ENCODE measurements around the gene RPS6KA1. TPM values are rescaled to one million over a fixed set of nuclear protein-coding genes. Genes with fewer than 3 reads are reported as not detected.

The RPS6KA1 gene
- total RNA-seq, 4 donors from 2014 or later = 3.5 to 8.5 (median 6.2) TPM

DNA sequence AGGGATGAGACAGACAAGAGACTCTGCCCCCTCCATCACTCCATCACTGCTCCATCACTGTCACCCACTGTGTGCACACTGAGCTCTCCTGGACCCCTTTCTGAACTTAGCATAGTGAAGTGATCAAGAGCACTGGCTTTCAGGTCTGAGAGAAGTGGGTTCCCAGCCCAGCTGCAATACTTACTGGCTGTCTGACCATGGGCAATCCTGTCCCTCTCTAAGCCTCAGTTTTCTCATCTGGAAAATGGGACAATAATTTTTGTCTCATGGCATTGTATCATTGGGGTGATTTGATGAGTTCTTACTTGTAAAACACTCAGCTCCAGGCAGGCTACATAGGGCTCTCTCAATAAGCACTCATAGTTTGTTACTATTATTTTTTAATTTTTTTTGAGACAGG, 7.5 kb upstream of the RPS6KA1 start:
- peaks cover 32% of the 10 kb centered on the region for H3K27me3 ChIP-seq
- no peak overlapping the region for H3K4me3 ChIP-seq
- TF ChIP-seq POLR2AphosphoS5 (IDR thresholded peaks at IDR 0.05) = no peak
- no peak for TF ChIP-seq POLR2A (IDR thresholded peaks at IDR 0.05)
- TF ChIP-seq EP300 (IDR thresholded peaks at IDR 0.05) = no peak
- TF ChIP-seq CTCF (IDR thresholded peaks at IDR 0.05) = no peak
- H3K27ac ChIP-seq = no peak overlapping the region
- no peaks in the 10 kb centered on the region for H3K4me1 ChIP-seq
- no peaks in the 10 kb centered on the region for H3K36me3 ChIP-seq
- ATAC-seq = no peak
- H3K9me3 ChIP-seq = no peaks in the 10 kb centered on the region

DNA sequence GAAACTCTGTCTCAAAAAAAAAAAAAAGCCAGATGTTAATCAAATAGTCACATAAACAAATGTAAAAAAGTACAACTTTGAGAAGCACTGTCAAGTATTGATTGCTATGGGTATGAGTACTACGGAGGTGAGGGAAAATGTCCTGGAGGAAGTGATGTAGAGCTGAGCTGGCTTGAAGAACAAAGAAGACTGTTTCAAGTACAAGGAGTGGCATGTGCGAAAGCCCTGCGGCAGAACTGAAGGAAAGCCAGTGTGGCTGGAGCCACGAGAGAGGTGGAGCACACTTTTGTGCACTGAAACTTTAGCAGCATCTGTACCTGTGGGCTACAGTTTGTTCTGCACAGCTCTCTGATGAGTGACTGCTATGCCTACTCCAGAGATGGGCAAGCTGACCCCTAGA, 5.4 kb upstream of the RPS6KA1 start:
- peaks cover 0 to 2% (median 0%) of the 10 kb centered on the region in 3 donors for H3K4me1 ChIP-seq
- WGBS, 2 donors (ENCODE audit: low coverage in 1 of 2) = 20 to 72% methylated on average over 1 to 4 of the region's 4 CpGs
- no peaks in the 10 kb centered on the region for H3K36me3 ChIP-seq
- no peaks in the 10 kb centered on the region for H3K9me3 ChIP-seq
- TF ChIP-seq POLR2A (IDR thresholded peaks at IDR 0.05) = no peak
- no peak for TF ChIP-seq EP300 (IDR thresholded peaks at IDR 0.05)
- TF ChIP-seq POLR2AphosphoS5 (IDR thresholded peaks at IDR 0.05) = no peak
- no peak for TF ChIP-seq CTCF (IDR thresholded peaks at IDR 0.05)
- no peak overlapping the region for H3K27ac ChIP-seq
- H3K27me3 ChIP-seq = peaks cover 32% of the 10 kb centered on the region
- H3K4me3 ChIP-seq = no peak overlapping the region
- ATAC-seq = no peak

GRCh38 chr1:26526287-26526686, 3.3 kb upstream of the RPS6KA1 start:
- H3K4me1 ChIP-seq = peaks cover 0 to 18% (median 0%) of the 10 kb centered on the region in 3 donors
- H3K36me3 ChIP-seq = no peaks in the 10 kb centered on the region
- no peaks in the 10 kb centered on the region for H3K9me3 ChIP-seq
- peaks cover 41% of the 10 kb centered on the region for H3K27me3 ChIP-seq
- TF ChIP-seq POLR2A (IDR thresholded peaks at IDR 0.05) (no peak), CTCF (IDR thresholded peaks at IDR 0.05) (no peak), EP300 (IDR thresholded peaks at IDR 0.05) (no peak)
- WGBS, 2 donors (ENCODE audit: low coverage in 1 of 2) = 83 to 86% methylated on average over 1 to 5 of the region's 5 CpGs
- H3K27ac ChIP-seq = no peak overlapping the region
- ATAC-seq = no peak
- H3K4me3 ChIP-seq = no peak overlapping the region

- 0% methylated on average over 4 of the region's 19 CpGs; no CpG with 5 or more reads in 1 of the 2 donors for WGBS, 2 donors (ENCODE audit: low coverage in 1 of 2)
- Histone ChIP-seq H3K4me1 (peaks cover 0 to 18% (median 0%) of the 10 kb centered on the region in 3 donors), H3K27me3 (peaks cover 26% of the 10 kb centered on the region), H3K27ac (peak overlapping the region in 3 of 4 donors; percentile 52 to 58 (median 56)), H3K36me3 (no peaks in the 10 kb centered on the region), H3K4me3 (peak overlapping the region in 1 of 2 donors; percentile 81), H3K9me3 (no peaks in the 10 kb centered on the region)
- TF ChIP-seq EP300 (IDR thresholded peaks at IDR 0.05) (no peak), POLR2A (IDR thresholded peaks at IDR 0.05) (no peak), POLR2AphosphoS5 (IDR thresholded peaks at IDR 0.05) (no peak), CTCF (IDR thresholded peaks at IDR 0.05) (no peak)
- ATAC-seq = peak; percentile 46
These were observed 231 bp upstream of the RPS6KA1 start for GRCh38 chr1:26529405-26529654.

DNA sequence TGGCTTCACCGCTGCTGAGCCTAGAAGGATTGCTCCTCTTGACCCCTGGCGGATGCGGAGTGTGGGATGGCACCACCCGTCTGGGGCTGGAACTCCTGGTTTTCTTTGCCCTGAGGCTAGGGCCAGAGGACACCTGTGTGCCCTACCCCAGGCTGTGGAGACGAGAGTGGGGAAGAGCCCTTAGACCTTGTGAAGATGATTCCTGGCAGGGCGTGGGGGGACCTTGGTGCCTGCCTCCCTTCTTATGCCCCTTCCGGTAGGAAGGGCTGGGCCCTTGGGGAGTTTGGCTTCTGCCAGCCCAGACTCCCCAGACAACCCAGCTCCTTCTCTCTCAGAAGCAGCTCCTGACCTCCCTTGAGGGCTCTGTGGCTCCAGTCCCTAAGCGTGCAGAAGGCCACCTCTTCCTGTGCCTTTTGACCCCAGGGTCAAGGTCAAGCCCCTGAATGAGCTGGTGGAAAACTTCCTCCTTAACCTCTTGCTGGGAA, 891 bp downstream of the RPS6KA1 start:
- Histone ChIP-seq H3K9me3 (no peaks in the 10 kb centered on the region), H3K27me3 (peaks cover 16% of the 10 kb centered on the region), H3K36me3 (no peaks in the 10 kb centered on the region), H3K4me1 (peaks cover 0 to 18% (median 0%) of the 10 kb centered on the region in 3 donors), H3K27ac (peak overlapping the region in 1 of 4 donors; percentile 76), H3K4me3 (peak overlapping the region; percentile 26 to 81)
- no peak for ATAC-seq
- TF ChIP-seq EP300 (IDR thresholded peaks at IDR 0.05) (no peak), POLR2A (IDR thresholded peaks at IDR 0.05) (no peak), CTCF (IDR thresholded peaks at IDR 0.05) (no peak), POLR2AphosphoS5 (IDR thresholded peaks at IDR 0.05) (no peak)
- 24% methylated on average over 4 of the region's 8 CpGs; no CpG with 5 or more reads in 1 of the 2 donors for WGBS, 2 donors (ENCODE audit: low coverage in 1 of 2)
